H1 (cell line): ENCODE data around the gene LRP8. TPM values are rescaled to one million over a fixed set of nuclear protein-coding genes. Genes with fewer than 3 reads are reported as not detected.

Source experiments
- CTCF ChIA-PET: fragments of 300-600 bp; sonication (Branson Sonifier 250); formaldehyde crosslinking; loops from one replicate; lab custom pipeline; 2021; ENCODE audit not compliant: partially characterized antibody; lab: Charles Lee
- POLR2A ChIA-PET: fragments of 300-600 bp; sonication (Branson Sonifier 250); formaldehyde crosslinking; loops from one replicate; lab custom pipeline; 2021; ENCODE audit warnings: inconsistent platforms; ENCODE audit not compliant: partially characterized antibody; lab: Charles Lee
- DNase-seq, 2 experiments: peaks; one replicate each; pipeline versions ENCODE4 v3.0.0 to v3.0.0-alpha.2; 2010 to 2022; ENCODE audit warnings: low spot score in 2 of 2, low read depth in 1 of 2, mixed read lengths in 1 of 2
- FAIRE-seq: peaks from 2 replicates; lab custom pipeline; 2011; peaks lifted over from hg19 to GRCh38; lab: Jason Lieb, UNC
- H2AFZ ChIP-seq: 2 replicates; pipeline ENCODE4 v1.8.1; 2012; ENCODE audit warnings: low read length, inconsistent platforms
- H2AK5ac ChIP-seq: 2 replicates; pipeline ENCODE4 v1.6.1; 2013; ENCODE audit warnings: low read depth, low read length
- H2BK120ac ChIP-seq: replicated peaks from 2 replicates; pipeline ENCODE3; 2013; ENCODE audit warnings: low read depth, low read length, inconsistent platforms
- H2BK12ac ChIP-seq: 2 replicates; pipeline ENCODE4 v1.6.1; 2013; ENCODE audit warnings: low read depth, low read length
- H2BK15ac ChIP-seq: 2 replicates; pipeline ENCODE4 v1.6.1; 2013; ENCODE audit warnings: low read length
- H2BK20ac ChIP-seq: 2 replicates; pipeline ENCODE4 v1.6.1; 2013; ENCODE audit warnings: low read length
- H2BK5ac ChIP-seq: 2 replicates; pipeline ENCODE4 v1.6.1; 2013; ENCODE audit warnings: low read depth, low read length
- H3K14ac ChIP-seq: 2 replicates; pipeline ENCODE4 v1.6.1; 2013; ENCODE audit warnings: inconsistent platforms; ENCODE audit not compliant: insufficient read length
- H3K18ac ChIP-seq: 2 replicates; pipeline ENCODE4 v1.6.1; 2013; ENCODE audit warnings: low read length; ENCODE audit errors: extremely low read depth
- H3K23ac ChIP-seq: 2 replicates; pipeline ENCODE4 v1.6.1; 2013; ENCODE audit warnings: inconsistent platforms; ENCODE audit not compliant: insufficient read length
- H3K23me2 ChIP-seq: 2 replicates; pipeline ENCODE4 v1.6.1; 2013; ENCODE audit warnings: low read depth, low read length
- H3K27ac ChIP-seq: 2 replicates; pipeline ENCODE4 v1.6.1; 2011; ENCODE audit warnings: low read depth, low read length, inconsistent platforms
- H3K27me3 ChIP-seq, 4 experiments: replicated peaks in 1 of 4; 1 replicate in 1 of 4; 2 replicates in 3 of 4; pipeline versions ENCODE4 v1.6.1 to v1.8.1; 2011 to 2013; ENCODE audit warnings: low read length in 3 of 4, mild to moderate bottlenecking in 3 of 4, inconsistent platforms in 2 of 4, mixed read lengths in 2 of 4, moderate library complexity in 1 of 4; ENCODE audit not compliant: control insufficient read depth in 3 of 4, insufficient read depth in 3 of 4; ENCODE audit errors: extremely low read depth in 1 of 4
- H3K36me3 ChIP-seq, 4 experiments: 2 replicates each; pipeline versions ENCODE4 v1.6.1 to v1.8.1; 2011 to 2013; ENCODE audit warnings: mild to moderate bottlenecking in 4 of 4, low read length in 3 of 4, moderate library complexity in 2 of 4, control low read depth in 1 of 4, inconsistent platforms in 1 of 4; ENCODE audit not compliant: insufficient read depth in 4 of 4, control insufficient read depth in 2 of 4
- H3K4ac ChIP-seq: replicated peaks from 2 replicates; pipeline ENCODE3; 2013; ENCODE audit warnings: low read length, low read depth, mixed read lengths, inconsistent platforms; ENCODE audit not compliant: insufficient read length
- H3K4me1 ChIP-seq, 4 experiments: replicated peaks in 1 of 4; 1 replicate in 1 of 4; 2 replicates in 3 of 4; pipeline versions ENCODE4 v1.6.1 to v1.8.1; 2011 to 2013; ENCODE audit warnings: low read length in 3 of 4, inconsistent platforms in 2 of 4, mixed read lengths in 1 of 4; ENCODE audit not compliant: insufficient read depth in 4 of 4, control insufficient read depth in 3 of 4
- H3K4me2 ChIP-seq, 2 experiments: 2 replicates each; pipeline versions ENCODE4 v1.6.1 to v1.8.1; 2011 to 2013; ENCODE audit warnings: low read depth in 2 of 2, low read length in 2 of 2, control low read depth in 1 of 2, inconsistent platforms in 1 of 2, mild to moderate bottlenecking in 1 of 2; ENCODE audit not compliant: insufficient read depth in 1 of 2
- H3K4me3 ChIP-seq, 4 experiments: fragments of 200-600, 300-600 bp in 1 of 4; sonication (generic), shearing (Covaris generic), sonication (Bioruptor Twin) in 1 of 4; 2 replicates each; pipeline versions ENCODE4 v1.5.1 to v1.8.1; 2011 to 2016; ENCODE audit warnings: low read length in 4 of 4, low read depth in 3 of 4, control low read depth in 2 of 4, inconsistent platforms in 2 of 4, mild to moderate bottlenecking in 2 of 4, mixed read lengths in 1 of 4, moderate library complexity in 1 of 4; ENCODE audit not compliant: insufficient read depth in 2 of 4; ENCODE audit errors: extremely low read depth in 1 of 4
- H3K56ac ChIP-seq: replicated peaks from 2 replicates; pipeline ENCODE3; 2013; ENCODE audit warnings: low read depth, mild to moderate bottlenecking, mixed read lengths, low read length, inconsistent platforms; ENCODE audit not compliant: insufficient read length
- H3K79me1 ChIP-seq: 2 replicates; pipeline ENCODE4 v1.6.1; 2013; ENCODE audit warnings: low read depth, low read length, control low read depth
- H3K79me2 ChIP-seq, 2 experiments: 2 replicates each; pipeline versions ENCODE4 v1.6.1 to v1.8.1; 2012 to 2013; ENCODE audit warnings: low read length in 2 of 2, mild to moderate bottlenecking in 2 of 2, inconsistent platforms in 1 of 2; ENCODE audit not compliant: insufficient read depth in 2 of 2, control insufficient read depth in 1 of 2
- H3K9ac ChIP-seq, 4 experiments: replicated peaks in 1 of 4; 1 replicate in 1 of 4; 2 replicates in 3 of 4; pipeline versions ENCODE4 v1.6.1 to v1.8.1; 2011 to 2013; ENCODE audit warnings: low read depth in 3 of 4, low read length in 3 of 4, control low read depth in 2 of 4, mild to moderate bottlenecking in 2 of 4, moderate library complexity in 2 of 4, inconsistent platforms in 1 of 4; ENCODE audit errors: extremely low read depth in 1 of 4
- H3K9me3 ChIP-seq, 2 experiments: 2 replicates each; pipeline versions ENCODE4 v1.6.1 to v1.8.1; 2012 to 2013; ENCODE audit warnings: mild to moderate bottlenecking in 2 of 2, moderate library complexity in 2 of 2, control low read depth in 1 of 2, inconsistent platforms in 1 of 2, low read depth in 1 of 2, low read length in 1 of 2, mixed read lengths in 1 of 2; ENCODE audit not compliant: insufficient read depth in 2 of 2
- H4K20me1 ChIP-seq, 2 experiments: replicated peaks in 1 of 2; 2 replicates each; pipeline versions ENCODE3 to v1.8.1; 2011 to 2013; ENCODE audit warnings: inconsistent platforms in 2 of 2, low read length in 2 of 2, mild to moderate bottlenecking in 1 of 2; ENCODE audit not compliant: insufficient read depth in 2 of 2, control insufficient read depth in 1 of 2
- H4K5ac ChIP-seq: 2 replicates; pipeline ENCODE4 v1.6.1; 2013; ENCODE audit warnings: low read length, low read depth, mixed read lengths, inconsistent platforms; ENCODE audit not compliant: insufficient read length
- H4K8ac ChIP-seq: 2 replicates; pipeline ENCODE4 v1.8.0; 2013; ENCODE audit warnings: mild to moderate bottlenecking, moderate library complexity, low read length, inconsistent platforms; ENCODE audit not compliant: insufficient read depth; ENCODE audit errors: extremely low read depth
- H4K91ac ChIP-seq: replicated peaks from 2 replicates; pipeline ENCODE3; 2013; ENCODE audit warnings: low read length, mixed read lengths, inconsistent platforms; ENCODE audit not compliant: insufficient read length
- CEBPB ChIP-seq: IDR thresholded peaks from 2 replicates; pipeline ENCODE4 v1.6.1; 2012; ENCODE audit warnings: low read depth, low read length
- EP300 ChIP-seq, 2 experiments: IDR thresholded peaks; 1 replicate in 1 of 2; 2 replicates in 1 of 2; pipeline ENCODE4 v1.6.1; 2011 to 2012; ENCODE audit warnings: low read depth in 2 of 2, low read length in 2 of 2, mild to moderate bottlenecking in 2 of 2, borderline replicate concordance in 1 of 2, inconsistent platforms in 1 of 2, moderate library complexity in 1 of 2
- EZH2 ChIP-seq: fragments of 200-600 bp; sonication (generic); IDR thresholded peaks from 2 replicates; pipeline ENCODE4 v1.7.1; 2012; ENCODE audit warnings: low read depth, mild to moderate bottlenecking, moderate library complexity, low read length, inconsistent platforms; ENCODE audit not compliant: severe bottlenecking
- GTF2F1 ChIP-seq: IDR thresholded peaks from 2 replicates; pipeline ENCODE4 v1.6.1; 2012; ENCODE audit warnings: low read depth, low read length, improper control_type of control experiment, borderline replicate concordance
- JUND ChIP-seq: IDR thresholded peaks from 2 replicates; pipeline ENCODE4 v1.6.1; 2011; ENCODE audit warnings: mild to moderate bottlenecking, improper control_type of control experiment, low read length
- POU5F1 ChIP-seq: IDR thresholded peaks from 2 replicates; pipeline ENCODE4 v1.6.1; 2011; ENCODE audit warnings: low read depth, mild to moderate bottlenecking, low read length, moderate library complexity
- RNF2 ChIP-seq: fragments of 200-900, 300-1000 bp; sonication (generic); IDR thresholded peaks from 2 replicates; pipeline ENCODE4 v1.7.1; 2016; ENCODE audit warnings: borderline replicate concordance, low read depth, mild to moderate bottlenecking, antibody characterized with exemption, low read length; ENCODE audit not compliant: poor library complexity, severe bottlenecking; ENCODE audit errors: missing control alignments
- RXRA ChIP-seq: IDR thresholded peaks from 2 replicates; pipeline ENCODE4 v1.6.1; 2011; ENCODE audit warnings: low read depth, mild to moderate bottlenecking, low read length, moderate library complexity; ENCODE audit not compliant: insufficient read depth
- WGBS, 2 experiments: shearing (Covaris generic) in 1 of 2; methylation state at CpG; one replicate each; pipeline versions ENCODE4 v1.1.6 to v1.1.7; 2013 to 2015; ENCODE audit warnings: low lambda C conversion rate in 2 of 2, mixed read lengths in 2 of 2, inconsistent platforms in 1 of 2, low coverage in 1 of 2, missing lambda C conversion rate in 1 of 2; ENCODE audit not compliant: insufficient replicate concordance in 2 of 2, insufficient coverage in 1 of 2, insufficient read length in 1 of 2; ENCODE audit errors: extremely low coverage in 1 of 2, missing lambda C conversion rate in 1 of 2; 5-methylcytosine and 5-hydroxymethylcytosine counted together
- polyA plus RNA-seq, 7 experiments: library from polyadenylated mRNA; depleted of rRNA in 3 of 7; stranded (reverse) in 5 of 7; unstranded in 2 of 7; fragments of >200 nt in 5 of 7; fragments of 200-250 nt in 2 of 7; gene quantifications; 1 replicate in 5 of 7; 2 replicates in 1 of 7; 4 replicates in 1 of 7; pipeline versions ENCODE4 v1.2.1 to v1.2.3, GENCODE V29; 2011 to 2013; ENCODE audit warnings: missing spikeins in 2 of 7, mixed read lengths in 2 of 7
- total RNA-seq: library from RNA; stranded (reverse); fragmentation: NEBNext Ultra II Directional; extraction: Animal tissue kit (Norgen Biotek cat#: 25700); gene quantifications from 2 replicates; pipeline ENCODE4 v1.2.1, GENCODE V29; 2021
- TF ChIP-seq, protein P1 (sequence below): IDR thresholded peaks from 2 replicates; pipeline ENCODE4 v1.6.1; 2012; ENCODE audit warnings: inconsistent platforms

Gene LRP8
- total and polyA plus RNA-seq, 2 of the 8 experiments (the other 6 are each of a cell fraction or from before 2014, with no cell fraction given), result 63.2 to 66.4 TPM

DNA sequence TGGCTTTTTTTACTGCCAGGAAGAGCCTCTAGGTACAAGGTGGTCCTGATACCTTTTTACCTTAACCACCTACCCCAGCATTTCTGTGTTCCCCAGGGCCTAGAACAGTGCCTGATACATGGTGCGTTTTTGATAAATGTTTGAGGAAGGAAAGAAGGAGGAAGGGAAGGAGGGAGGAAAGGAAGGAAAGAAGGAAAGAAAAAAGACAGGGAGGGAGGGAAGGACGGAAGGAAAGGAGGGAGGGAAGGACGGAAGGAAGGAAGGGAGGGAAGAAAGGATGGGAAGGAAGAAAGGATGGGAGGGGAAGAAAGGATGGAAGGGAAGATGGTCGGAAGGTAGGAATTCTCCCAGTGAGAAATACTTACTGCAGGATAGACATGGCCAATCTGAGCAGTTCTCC lies 77.5 kb downstream of the LRP8 start:
- Histone ChIP-seq H2AK5ac (no peak overlapping the region), H3K4me3 (no peak overlapping the region), H3K14ac (no peak overlapping the region), H3K23me2 (no peaks in the 10 kb centered on the region), H3K79me1 (no peaks in the 10 kb centered on the region), H3K27ac (no peak overlapping the region), H3K9me3 (no peaks in the 10 kb centered on the region), H3K36me3 (peaks cover 26 to 89% (median 67%) of the 10 kb centered on the region in 4 experiments), H4K20me1 (peaks cover 0 to 1% of the 10 kb centered on the region in 2 experiments), H3K23ac (no peak overlapping the region), H2BK120ac (no peak overlapping the region), H4K91ac (no peak overlapping the region), H2BK15ac (no peak overlapping the region), H3K4ac (no peak overlapping the region), H3K9ac (no peak overlapping the region)
- DNase-seq (no peak), FAIRE-seq (no peak)
- POLR2A ChIA-PET, result interaction anchor here (1.5 to 2.1 kb wide), 2 partner anchors 10 to 11 kb away, joined by 4 to 5 read pairs; no protein-coding TSS in a partner anchor
- CTCF ChIA-PET, result interaction anchor here (0.7 to 1.0 kb wide), 2 partner anchors 28 to 37 kb away, joined by 3 read pairs; no protein-coding TSS in a partner anchor
- TF ChIP-seq EP300 (IDR thresholded peaks at IDR 0.05; ENCODE audit: borderline replicate concordance in 1 of 2, low read depth in 2 of 2, low read length in 2 of 2) (no peak), RNF2 (no peak), JUND (no peak), EZH2 (no peak), RXRA (no peak), CEBPB (no peak), GTF2F1 (no peak), POU5F1 (no peak)
- TF ChIP-seq, protein P1, sequence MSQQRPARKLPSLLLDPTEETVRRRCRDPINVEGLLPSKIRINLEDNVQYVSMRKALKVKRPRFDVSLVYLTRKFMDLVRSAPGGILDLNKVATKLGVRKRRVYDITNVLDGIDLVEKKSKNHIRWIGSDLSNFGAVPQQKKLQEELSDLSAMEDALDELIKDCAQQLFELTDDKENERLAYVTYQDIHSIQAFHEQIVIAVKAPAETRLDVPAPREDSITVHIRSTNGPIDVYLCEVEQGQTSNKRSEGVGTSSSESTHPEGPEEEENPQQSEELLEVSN, result no peak
- TF ChIP-seq, all 59 proteins: peak for 0
- Histone ChIP-seq H2BK12ac (no peak overlapping the region), H2AFZ (no peak overlapping the region), H3K79me2 (no peaks in the 10 kb centered on the region), H2BK20ac (no peak overlapping the region), H2BK5ac (no peak overlapping the region), H4K8ac (no peak overlapping the region), H3K4me2 (no peak overlapping the region), H3K4me1 (no peaks in the 10 kb centered on the region), H3K27me3 (no peaks in the 10 kb centered on the region), H3K56ac (no peak overlapping the region), H4K5ac (no peak overlapping the region), H3K18ac (no peak overlapping the region)
- WGBS, 2 experiments, result 78 to 80% methylated on average over 2 to 4 of the region's 4 CpGs
